GM21619 (cell line): ENCODE measurements around the gene TTLL11.

Experiments
- ATAC-seq: cut with Tn5 transposase; IDR thresholded peaks from one replicate; pipeline ENCODE4 v1.9.1; 2021; ENCODE audit not compliant: unreplicated experiment

The TTLL11 gene

GRCh38 chr9:121778252-121779225 lies 314.6 kb downstream of the TTLL11 start:
- ATAC-seq, result no peak

GRCh38 chr9:121776739-121777637 lies 316.1 kb downstream of the TTLL11 start:
- no peak for ATAC-seq

GRCh38 chr9:121776001-121776738 lies 316.9 kb downstream of the TTLL11 start:
- ATAC-seq, result no peak

- no peak for ATAC-seq
Measured at GRCh38 chr9:121774715-121775613, 318.1 kb downstream of the TTLL11 start.

- no peak for ATAC-seq
Measured at GRCh38 chr9:121773954-121774714, 319.0 kb downstream of the TTLL11 start.

- ATAC-seq, result no peak
Measured at GRCh38 chr9:121773286-121773953, 319.7 kb downstream of the TTLL11 start.

GRCh38 chr9:121772600-121773285 lies 320.4 kb downstream of the TTLL11 start:
- no peak for ATAC-seq
